Stimulated activated CD4-positive, alpha-beta T cell treated with anti-CD3 and anti-CD28 coated beads, Interleukin-4, amount 100 ng/mL, for 24 hours (primary cell): ENCODE results near the gene TACC2.

ENCODE experiments used
- DNase-seq: peaks from one replicate; pipeline ENCODE4 v3.0.0-alpha.2; 2020

Gene TACC2

DNA sequence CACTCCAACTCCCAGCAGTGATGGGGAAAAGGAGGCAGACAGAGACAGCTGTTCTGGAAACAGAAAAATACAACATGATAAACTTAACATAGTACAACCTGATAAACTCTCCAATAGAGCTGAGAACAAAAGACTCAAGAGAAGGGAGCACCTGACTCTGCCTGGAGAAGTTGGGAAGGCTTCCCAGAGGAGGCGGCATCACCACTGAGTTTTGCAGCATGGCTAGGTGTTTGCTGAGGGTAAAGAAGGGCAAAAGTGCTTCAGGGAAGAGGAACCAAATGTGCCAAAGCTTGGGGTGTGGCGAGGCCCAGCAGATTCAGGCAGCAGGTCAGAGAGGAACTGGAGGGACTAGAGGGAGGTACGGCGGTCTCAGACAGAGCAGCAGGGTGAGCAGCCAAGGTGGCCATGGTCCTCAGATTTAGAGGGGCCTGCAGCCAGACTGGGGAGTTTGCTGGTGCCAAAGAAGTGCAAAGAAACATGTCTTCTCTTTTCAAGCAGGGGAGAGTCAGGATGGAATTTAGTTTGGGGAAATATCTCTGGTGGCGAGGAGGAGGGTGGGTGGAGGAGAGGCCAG lies 162.2 kb downstream of the TACC2 start:
- no peak for DNase-seq

DNA sequence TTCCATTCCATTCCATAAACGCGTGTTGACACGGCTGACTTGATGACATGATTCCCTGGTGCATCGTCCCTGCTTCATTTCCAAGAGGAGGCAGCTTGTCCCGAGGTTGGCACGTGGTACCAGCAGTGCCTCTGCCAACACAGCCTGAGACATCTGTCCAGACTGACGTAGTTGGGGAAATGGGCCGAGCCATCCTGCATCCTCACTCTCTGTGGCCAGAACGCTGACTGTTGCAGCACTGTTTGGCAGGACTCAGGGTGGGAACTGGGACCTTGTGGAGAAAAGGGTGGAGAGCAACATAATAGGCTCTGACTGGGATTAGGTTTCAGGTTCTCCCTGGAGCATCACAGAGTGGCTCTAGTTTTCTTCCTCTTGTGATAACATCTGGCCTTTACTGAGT lies 163.6 kb downstream of the TACC2 start:
- no peak for DNase-seq

DNA sequence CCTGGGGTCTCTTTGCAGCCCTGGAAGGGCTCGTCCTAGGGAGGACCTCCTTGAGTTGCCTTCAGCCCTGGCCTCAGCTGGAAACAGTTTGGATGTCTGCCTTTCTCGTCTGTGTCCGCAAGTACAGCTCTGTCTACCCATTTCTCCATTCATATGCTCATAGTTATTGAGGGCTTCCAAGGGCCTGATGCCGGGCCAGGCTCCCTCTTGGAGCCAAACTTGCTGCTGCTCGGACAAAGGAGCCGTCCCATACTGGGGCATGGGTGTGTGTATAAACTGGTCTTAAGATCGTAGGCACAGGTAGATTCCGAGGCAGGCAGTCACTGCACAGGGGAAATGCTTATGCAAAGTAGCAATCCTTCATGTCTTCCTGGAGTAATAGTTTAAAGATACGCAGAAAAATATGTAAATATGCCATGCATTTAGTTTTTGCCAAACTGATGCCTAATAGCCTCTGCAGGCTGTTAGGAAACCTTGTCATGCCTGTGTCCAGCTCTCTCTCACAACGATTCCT lies 165.1 kb downstream of the TACC2 start:
- DNase-seq, result no peak

GRCh38 chr10:122154545-122155366 lies 165.8 kb downstream of the TACC2 start:
- DNase-seq, result no peak

DNA sequence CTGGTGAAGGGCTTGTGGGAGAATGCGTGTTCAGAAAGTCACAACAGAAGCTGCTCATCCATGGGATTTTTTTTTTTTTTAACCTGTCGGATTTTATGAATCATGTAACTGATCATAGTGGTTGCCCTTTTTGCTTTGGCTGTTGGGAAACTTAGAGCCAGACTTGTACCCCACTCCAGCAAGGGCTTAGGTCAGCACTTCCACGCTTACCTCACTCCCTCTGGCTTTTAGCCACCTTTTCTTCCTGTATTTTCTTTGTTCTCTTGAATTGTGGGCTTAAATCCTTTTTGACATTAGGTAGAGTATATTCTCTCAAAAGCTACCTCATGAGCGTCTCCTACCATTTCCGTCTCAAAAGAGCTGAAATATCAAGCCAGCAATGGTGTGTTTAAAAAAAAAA lies 168.5 kb downstream of the TACC2 start:
- DNase-seq, result no peak

GRCh38 chr10:122158362-122158761 lies 169.4 kb downstream of the TACC2 start:
- DNase-seq, result no peak

- DNase-seq, result no peak
Measured at GRCh38 chr10:122159141-122159970, 170.4 kb downstream of the TACC2 start.

DNA sequence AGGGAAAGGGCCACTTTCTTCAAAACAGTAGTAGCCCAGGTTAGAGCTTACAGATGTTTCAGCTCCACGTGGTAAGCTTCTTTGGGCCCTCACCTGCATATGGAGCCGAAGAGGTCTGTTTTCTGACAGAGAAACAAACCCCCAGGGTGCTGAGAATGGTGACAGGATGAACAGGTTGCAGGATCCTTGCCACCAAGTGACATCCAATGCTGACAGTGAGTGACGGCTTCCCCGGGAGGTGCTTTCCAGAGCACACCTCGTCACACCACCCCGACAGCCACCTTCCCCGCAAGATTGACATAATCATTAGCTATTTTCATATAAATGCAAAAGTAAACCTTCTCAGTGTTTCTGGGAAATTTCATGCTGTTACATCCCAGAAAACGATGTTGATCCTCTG lies 172.8 kb downstream of the TACC2 start:
- no peak for DNase-seq

DNA sequence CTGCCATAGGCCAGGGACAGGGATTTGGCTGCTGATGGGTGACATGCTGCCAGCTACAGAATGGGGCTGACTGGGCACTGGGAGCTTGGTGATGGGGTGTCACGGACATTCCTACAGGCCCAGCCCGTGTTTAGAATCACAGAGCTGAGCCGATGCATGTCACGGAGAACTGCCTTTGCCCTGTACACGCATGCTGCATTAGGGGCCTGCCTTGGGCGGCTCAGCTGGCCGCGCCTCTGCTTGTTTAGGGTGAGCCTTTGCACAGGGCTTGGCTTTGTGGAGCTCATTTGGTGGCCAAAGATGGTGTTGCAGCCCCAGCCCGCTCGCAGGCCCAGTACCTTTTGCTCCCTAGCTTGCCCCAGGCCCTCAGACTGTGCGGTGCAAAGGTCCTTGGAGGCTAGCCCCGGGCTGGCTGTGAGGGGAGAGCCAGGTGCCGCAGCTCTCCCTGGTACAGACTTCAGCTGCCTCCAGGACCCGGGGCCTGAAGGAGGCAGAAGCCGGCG lies 173.8 kb downstream of the TACC2 start:
- no peak for DNase-seq

DNA sequence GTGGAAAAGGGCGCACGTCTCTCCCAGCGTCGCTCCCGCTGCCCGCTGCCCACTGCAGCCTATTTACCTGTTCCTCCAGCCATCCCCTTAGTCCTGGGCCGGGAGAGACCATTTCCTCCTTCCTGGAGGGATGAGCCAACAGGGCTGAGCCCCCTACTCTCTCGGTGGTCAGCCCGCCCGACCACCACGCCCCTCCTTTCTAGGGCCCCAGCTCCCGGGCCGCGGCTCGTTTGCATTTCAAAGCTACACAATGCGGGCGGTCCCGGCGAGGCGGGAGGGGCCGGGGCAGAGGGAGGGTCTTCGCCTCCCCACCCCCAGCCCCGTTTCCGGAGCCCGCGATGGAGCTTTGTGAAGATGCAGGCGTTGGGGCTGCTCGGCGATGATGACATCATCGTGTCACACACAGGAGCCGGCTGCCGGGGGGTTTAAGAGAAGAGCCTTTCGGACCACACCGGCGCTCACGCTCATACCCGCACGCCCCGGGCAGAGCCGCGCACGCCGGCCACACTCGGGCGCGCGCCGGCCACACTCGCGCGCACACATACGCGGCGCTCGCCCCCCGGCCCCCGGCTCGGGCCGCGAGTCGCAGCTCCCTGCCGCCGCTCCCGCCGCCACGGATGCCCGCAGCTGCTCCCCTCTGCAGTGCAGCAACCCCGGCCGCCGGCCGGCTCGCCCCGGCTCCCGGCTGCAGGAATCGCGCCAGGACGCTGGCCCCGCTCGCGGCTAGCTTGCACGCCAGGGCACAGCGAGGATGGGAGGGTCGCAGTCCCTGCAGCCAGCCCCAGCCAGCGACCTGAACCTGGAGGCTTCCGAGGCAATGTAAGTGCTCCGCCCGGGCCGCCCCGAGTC lies 174.4 kb downstream of the TACC2 start:
- DNase-seq, result no peak

DNA sequence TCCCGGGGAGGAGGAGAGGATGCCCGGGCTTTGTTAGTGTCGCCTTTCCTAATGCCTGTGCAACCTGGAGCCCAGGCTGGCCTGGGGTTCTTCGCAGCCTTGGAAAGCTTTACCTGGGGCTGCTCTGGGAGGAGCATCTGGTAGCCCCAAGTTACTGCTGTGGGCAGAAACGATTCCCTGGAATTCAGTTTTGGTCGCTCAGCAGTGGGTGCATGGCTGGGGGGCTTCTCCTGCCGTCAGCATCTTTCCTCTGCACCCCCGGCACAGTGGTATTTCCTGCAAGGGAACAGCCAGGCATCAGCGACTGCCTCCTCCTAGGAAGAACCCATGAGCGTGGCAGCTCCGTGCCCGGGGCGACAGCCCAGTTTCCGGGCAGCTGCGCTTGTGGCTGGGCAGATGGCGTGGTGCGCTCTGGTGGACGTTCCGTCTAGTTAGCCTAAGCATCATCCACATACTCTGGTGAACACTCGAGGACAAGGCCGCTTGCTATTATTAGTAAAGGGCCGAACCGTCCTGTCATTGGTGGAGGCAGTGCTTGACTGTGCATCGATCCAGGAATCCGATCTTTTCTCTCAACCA lies 175.1 kb downstream of the TACC2 start:
- DNase-seq, result no peak

DNA sequence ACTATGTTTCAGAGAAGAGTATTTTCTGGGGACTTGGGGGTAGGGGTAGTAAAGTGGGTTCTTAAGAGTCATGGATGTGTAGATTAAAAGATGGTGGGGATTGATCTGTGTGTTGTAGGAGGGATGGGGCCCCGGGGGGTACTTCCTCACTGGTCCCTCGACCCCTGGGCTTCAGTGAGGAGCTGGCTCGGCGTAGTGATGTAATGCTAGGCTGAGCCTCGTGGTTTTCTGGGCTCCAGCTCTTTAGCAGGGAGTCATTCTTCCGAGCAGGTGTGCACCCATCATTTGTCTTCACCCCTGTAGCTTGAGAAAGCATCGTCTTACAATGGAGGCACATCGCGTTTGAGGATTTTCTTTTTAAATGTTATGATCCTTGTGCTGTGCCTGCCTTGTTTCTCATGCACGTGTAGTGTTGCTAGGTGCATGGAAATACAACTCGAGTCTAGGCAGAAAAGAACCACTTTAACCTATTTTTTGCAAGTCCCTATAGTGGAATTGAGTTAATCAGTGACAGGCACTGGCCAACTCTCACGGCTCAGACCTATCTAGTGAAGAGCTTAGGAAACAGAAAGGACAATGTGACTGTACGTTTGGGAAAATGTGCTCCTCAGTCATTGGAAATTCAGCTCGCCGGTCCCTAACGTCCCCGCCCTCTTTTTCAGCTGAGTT lies 176.0 kb downstream of the TACC2 start:
- DNase-seq, result no peak

- no peak for DNase-seq
Measured at GRCh38 chr10:122165484-122166276, 176.7 kb downstream of the TACC2 start.

DNA sequence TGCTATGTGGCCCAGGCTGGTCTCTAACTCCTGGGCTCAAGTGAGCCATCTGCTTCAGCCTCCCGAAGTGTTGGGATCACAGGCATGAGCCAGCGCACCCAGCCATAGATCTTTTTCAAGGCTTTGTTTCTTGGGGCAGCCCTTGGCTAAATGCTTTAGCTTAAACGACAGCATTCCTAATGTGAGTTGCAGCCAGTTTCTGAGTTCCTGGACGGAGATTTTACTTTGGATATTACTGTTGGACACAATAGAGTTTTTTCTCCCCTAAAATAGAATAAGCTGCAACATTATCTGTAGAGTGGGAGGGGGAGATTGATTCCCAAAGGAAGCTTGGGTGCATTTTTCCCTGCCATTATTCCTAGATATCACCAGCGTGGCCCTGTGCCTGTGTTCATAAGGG lies 179.1 kb downstream of the TACC2 start:
- DNase-seq, result no peak

GRCh38 chr10:122168598-122169394 lies 179.8 kb downstream of the TACC2 start:
- DNase-seq, result no peak

GRCh38 chr10:122170802-122171201 lies 181.8 kb downstream of the TACC2 start:
- no peak for DNase-seq

DNA sequence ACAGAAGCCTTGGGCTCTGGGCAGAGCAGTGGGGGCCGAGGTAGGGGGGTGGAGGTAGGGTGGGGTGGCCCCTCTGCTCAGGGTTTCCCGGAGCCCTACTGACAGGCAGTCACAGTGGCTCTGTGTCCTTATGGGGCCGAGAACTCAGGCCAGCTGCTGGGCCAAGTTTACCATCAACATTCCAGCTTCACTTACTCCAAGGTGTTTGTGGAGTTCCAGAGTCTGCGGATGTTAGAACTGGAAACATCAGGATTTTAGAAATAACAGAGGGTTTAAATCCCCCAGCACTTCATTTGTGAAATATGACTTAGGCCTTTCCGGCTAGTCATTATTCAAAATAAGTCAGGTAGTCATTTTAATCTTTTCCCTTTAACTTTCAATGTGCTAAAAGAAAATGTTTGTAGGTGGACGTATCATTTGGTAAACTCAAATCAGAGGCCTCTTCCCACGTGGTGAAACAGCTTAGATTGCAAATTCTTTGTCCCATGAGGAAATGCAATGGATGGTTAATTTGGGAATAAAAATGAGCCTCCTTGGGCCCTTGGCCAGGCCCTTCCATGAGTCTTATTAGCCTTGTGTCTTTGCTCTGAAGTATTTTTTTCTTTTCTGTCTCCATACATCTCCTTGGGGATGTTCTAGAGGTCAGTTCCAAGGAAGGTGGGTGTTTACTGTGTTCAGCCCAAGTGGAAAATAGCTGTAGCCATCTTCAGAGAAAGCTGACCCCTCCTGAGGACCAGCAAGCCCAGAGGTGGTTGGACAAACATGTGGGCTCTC lies 182.5 kb downstream of the TACC2 start:
- no peak for DNase-seq

DNA sequence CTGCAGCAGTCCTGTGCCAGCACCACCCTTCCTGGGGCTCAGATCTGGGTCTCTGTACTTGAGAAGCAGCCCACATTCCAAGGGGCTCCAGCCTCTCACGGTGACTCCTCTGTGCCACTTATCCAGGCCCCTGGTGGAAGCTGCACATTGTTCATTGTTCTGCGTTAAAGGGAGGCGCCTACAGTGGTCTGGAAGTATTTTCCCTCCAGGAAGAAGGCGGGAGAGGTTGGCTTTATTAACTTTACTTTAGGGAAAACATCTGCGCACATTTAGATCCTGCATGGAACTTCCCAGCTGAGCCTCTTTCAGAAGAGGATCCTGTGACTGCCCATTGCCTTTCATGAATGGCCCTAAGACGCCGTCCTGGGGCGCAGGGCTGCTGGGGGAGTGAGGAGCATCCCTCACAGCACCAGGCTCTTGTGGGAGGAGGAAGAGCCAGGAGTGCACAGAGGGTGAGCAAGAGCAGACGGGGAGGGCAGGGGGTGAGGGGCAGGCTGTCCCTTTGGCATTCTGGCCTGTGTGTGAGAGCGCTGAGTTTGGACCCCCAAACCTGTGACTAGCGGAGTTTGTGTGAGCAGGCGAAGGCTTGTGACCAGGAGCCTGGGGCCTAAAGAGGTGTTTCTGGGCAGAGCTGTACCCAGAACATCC lies 183.5 kb downstream of the TACC2 start:
- DNase-seq, result no peak
